Stimulated activated CD4-positive, alpha-beta T cell treated with anti-CD3 and anti-CD28 coated beads, TNF-alpha, amount 100 ng/mL, for 24 hours (primary cell): ENCODE measurements around the gene PNPLA7.
"Not testable (repeated sequence)": the region's sequence is repeated elsewhere in the genome, so short reads cannot be mapped to it uniquely, and the experiment has no call there.

Experiments
- DNase-seq, 3 experiments: peaks; one replicate each; pipeline ENCODE4 v3.0.0-alpha.2; 2020; ENCODE audit warnings: low read depth in 3 of 3

Gene PNPLA7

GRCh38 chr9:137543237-137543963, 6.8 kb downstream of the PNPLA7 start:
- no peak for DNase-seq

- no peak for DNase-seq
These were observed 7.7 kb downstream of the PNPLA7 start for GRCh38 chr9:137542486-137542885.

GRCh38 chr9:137540536-137540935, 9.7 kb downstream of the PNPLA7 start:
- no peak for DNase-seq

GRCh38 chr9:137538058-137538457, 12.1 kb downstream of the PNPLA7 start:
- no peak for DNase-seq

- not testable (repeated sequence) for DNase-seq
These were observed 13.5 kb downstream of the PNPLA7 start for GRCh38 chr9:137536594-137537131.

GRCh38 chr9:137535120-137535428, 15.1 kb downstream of the PNPLA7 start:
- no peak for DNase-seq

- DNase-seq: no peak
These were observed 15.7 kb downstream of the PNPLA7 start for GRCh38 chr9:137534256-137535119.

GRCh38 chr9:137532891-137533468, 17.2 kb downstream of the PNPLA7 start:
- DNase-seq: not testable (repeated sequence)

- DNase-seq: no peak
These were observed 19.0 kb downstream of the PNPLA7 start for GRCh38 chr9:137531099-137531765.

- no peak for DNase-seq
These were observed 19.9 kb downstream of the PNPLA7 start for GRCh38 chr9:137530331-137530730.

- DNase-seq: no peak
These were observed 25.3 kb downstream of the PNPLA7 start for GRCh38 chr9:137524981-137525317.

- no peak for DNase-seq
These were observed 25.8 kb downstream of the PNPLA7 start for GRCh38 chr9:137524161-137524980.

- no peak for DNase-seq
These were observed 27.3 kb downstream of the PNPLA7 start for GRCh38 chr9:137522746-137523455.

GRCh38 chr9:137521405-137521985, 28.7 kb downstream of the PNPLA7 start:
- no peak for DNase-seq

GRCh38 chr9:137520614-137521404, 29.4 kb downstream of the PNPLA7 start:
- DNase-seq: no peak

GRCh38 chr9:137519553-137519952, 30.6 kb downstream of the PNPLA7 start:
- DNase-seq: no peak

GRCh38 chr9:137518661-137519459, 31.3 kb downstream of the PNPLA7 start:
- DNase-seq: not testable (repeated sequence)

- no peak for DNase-seq
These were observed 33.9 kb downstream of the PNPLA7 start for GRCh38 chr9:137516144-137516917.
